ENCODE results near the gene MAP4.

Gene MAP4

GRCh38 chr3:47824541-47825473 is 191.4 kb downstream of the MAP4 start:
- no peak overlapping the region for H2BK12ac ChIP-seq (ENCODE audit: low read length)

DNA sequence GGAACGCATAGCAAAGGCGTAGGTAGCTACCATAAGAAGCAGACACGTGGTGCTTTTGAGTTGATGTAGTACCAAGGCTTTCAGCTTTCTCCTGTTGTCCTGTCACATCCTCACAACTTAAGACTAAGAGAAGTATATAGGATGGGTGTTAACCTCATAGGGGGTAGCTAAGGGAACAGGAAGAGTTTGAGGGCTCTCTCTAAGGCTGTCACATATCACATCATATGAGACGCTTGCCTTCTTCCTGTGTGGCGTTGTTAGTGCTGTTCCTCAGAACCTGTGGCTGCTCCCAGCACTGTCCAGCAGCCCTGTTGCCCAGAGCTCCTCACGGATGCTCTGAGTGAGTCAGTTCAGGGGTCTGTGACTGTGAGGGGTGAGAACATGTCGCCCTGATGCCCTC is 198.6 kb downstream of the MAP4 start:
- H3K79me1 ChIP-seq (ENCODE audit: low read length): no peaks in the 10 kb centered on the region
- no peak overlapping the region for H3K27ac ChIP-seq (ENCODE audit: low read depth, low read length)
- no peak overlapping the region for H4K91ac ChIP-seq (ENCODE audit: low read depth, low read length)
- H2BK5ac ChIP-seq (ENCODE audit: low read depth, low read length, poor library complexity): no peak overlapping the region
- H3K18ac ChIP-seq (ENCODE audit: low read length): no peak overlapping the region
- no peak overlapping the region for H2BK12ac ChIP-seq (ENCODE audit: low read length)
- no peak overlapping the region for H2AFZ ChIP-seq (ENCODE audit: insufficient read depth, low read length, poor library complexity)
- peaks cover 0 to 5% of the 10 kb centered on the region in 2 experiments for H3K4me1 ChIP-seq (ENCODE audit: control insufficient read depth in 1 of 2, insufficient read depth in 2 of 2, low read length in 2 of 2)
- no peak overlapping the region for H3K4ac ChIP-seq (ENCODE audit: low read depth, low read length)
- H3K79me2 ChIP-seq (ENCODE audit: control insufficient read depth, insufficient read depth, low read length, poor library complexity): no peaks in the 10 kb centered on the region
- peaks cover 16 to 17% of the 10 kb centered on the region in 2 experiments for H3K36me3 ChIP-seq (ENCODE audit: control insufficient read depth in 1 of 2, insufficient read depth in 2 of 2, low read length in 2 of 2)
- H3K27me3 ChIP-seq (ENCODE audit: insufficient read depth, low read length): no peaks in the 10 kb centered on the region
- WGBS (ENCODE audit: extremely low coverage, insufficient coverage, insufficient read length): no CpG with 5 or more reads among the region's 7 CpGs
- no peak overlapping the region for H3K4me2 ChIP-seq (ENCODE audit: low read length)
- H4K8ac ChIP-seq (ENCODE audit: low read depth, low read length): no peak overlapping the region
- H3K9ac ChIP-seq (ENCODE audit: low read length): no peak overlapping the region
- no peak overlapping the region for H2AK5ac ChIP-seq (ENCODE audit: low read length)
- H3K23ac ChIP-seq (ENCODE audit: low read length): no peak overlapping the region
- H3K9me3 ChIP-seq (ENCODE audit: insufficient read depth, low read depth, low read length): no peaks in the 10 kb centered on the region
- H3K4me3 ChIP-seq (ENCODE audit: low read depth, low read length): no peak overlapping the region
- no peak overlapping the region for H2BK120ac ChIP-seq (ENCODE audit: insufficient read depth, low read length, poor library complexity)
- no peak for DNase-seq
- no peak overlapping the region for H3K14ac ChIP-seq (ENCODE audit: low read length)
- H4K12ac ChIP-seq (ENCODE audit: low read depth, low read length): no peak overlapping the region

More at GRCh38 chr3:47824541-47825473, 191.4 kb downstream of the MAP4 start:
- WGBS (ENCODE audit: extremely low coverage, insufficient coverage, insufficient read length): no CpG with 5 or more reads among the region's 77 CpGs
- Histone ChIP-seq H3K18ac (ENCODE audit: low read length) (peak overlapping the region; percentile 84), H2AFZ (ENCODE audit: insufficient read depth, low read length, poor library complexity) (peak overlapping the region; percentile 77), H3K23ac (ENCODE audit: low read length) (no peak overlapping the region), H4K8ac (ENCODE audit: low read depth, low read length) (peak overlapping the region; percentile 96), H3K36me3 (ENCODE audit: control insufficient read depth in 1 of 2, insufficient read depth in 2 of 2, low read length in 2 of 2) (peaks cover 18 to 24% of the 10 kb centered on the region in 2 experiments), H3K27ac (ENCODE audit: low read depth, low read length) (no peak overlapping the region), H3K79me1 (ENCODE audit: low read length) (peaks cover 3% of the 10 kb centered on the region), H3K4me2 (ENCODE audit: low read length) (peak overlapping the region; percentile 67), H4K12ac (ENCODE audit: low read depth, low read length) (peak overlapping the region; percentile 86), H3K9ac (ENCODE audit: low read length) (peak overlapping the region; percentile 99), H3K27me3 (ENCODE audit: insufficient read depth, low read length) (no peaks in the 10 kb centered on the region), H3K4me3 (ENCODE audit: low read depth, low read length) (peak overlapping the region; percentile 96), H2BK120ac (ENCODE audit: insufficient read depth, low read length, poor library complexity) (peak overlapping the region; percentile 37), H3K79me2 (ENCODE audit: control insufficient read depth, insufficient read depth, low read length, poor library complexity) (peaks cover 12% of the 10 kb centered on the region), H3K14ac (ENCODE audit: low read length) (peak overlapping the region; percentile 88), H3K4ac (ENCODE audit: low read depth, low read length) (peak overlapping the region; percentile 98), H4K91ac (ENCODE audit: low read depth, low read length) (peak overlapping the region; percentile 72), H2AK5ac (ENCODE audit: low read length) (peak overlapping the region; percentile 16), H3K9me3 (ENCODE audit: insufficient read depth, low read depth, low read length) (no peaks in the 10 kb centered on the region), H2BK5ac (ENCODE audit: low read depth, low read length, poor library complexity) (peak overlapping the region; percentile 75), H3K4me1 (ENCODE audit: control insufficient read depth in 1 of 2, insufficient read depth in 2 of 2, low read length in 2 of 2) (peaks cover 6 to 8% of the 10 kb centered on the region in 2 experiments)
- DNase-seq: peak; percentile 79 to 90

DNA sequence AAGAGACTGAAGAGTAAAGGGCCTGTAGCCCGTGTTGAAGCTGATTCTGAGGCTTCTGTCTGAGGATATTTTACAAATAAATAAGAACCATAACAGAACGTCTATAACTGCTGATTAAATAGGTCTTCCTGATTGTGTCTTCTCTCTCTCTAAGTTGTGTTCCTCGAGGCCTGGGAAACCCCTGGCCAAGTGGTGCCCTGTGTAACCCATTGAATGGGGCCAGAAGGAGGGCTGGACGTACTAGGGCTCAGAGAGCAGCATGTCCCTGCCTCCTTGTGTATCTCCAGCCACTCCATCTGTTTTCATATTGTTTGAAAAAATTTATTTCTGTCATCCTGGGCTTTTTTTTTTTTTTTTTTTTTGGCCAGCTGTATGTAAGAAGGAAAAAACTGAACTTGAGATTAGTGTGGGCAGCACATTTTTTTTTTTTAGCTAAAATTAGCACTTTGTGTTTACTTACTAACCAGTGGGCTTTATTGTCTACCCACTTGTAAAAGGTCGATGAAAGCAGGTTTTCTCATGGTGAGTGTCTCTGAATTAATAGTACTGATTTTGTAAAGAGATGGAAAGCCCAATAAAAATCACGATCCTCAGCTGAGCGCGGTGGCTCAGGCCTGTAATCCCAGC is 202.6 kb downstream of the MAP4 start:
- H3K79me2 ChIP-seq (ENCODE audit: control insufficient read depth, insufficient read depth, low read length, poor library complexity): no peaks in the 10 kb centered on the region
- no peak overlapping the region for H2BK12ac ChIP-seq (ENCODE audit: low read length)
- H2BK5ac ChIP-seq (ENCODE audit: low read depth, low read length, poor library complexity): peak overlapping the region; percentile 55
- H3K36me3 ChIP-seq (ENCODE audit: control insufficient read depth in 1 of 2, insufficient read depth in 2 of 2, low read length in 2 of 2): peaks cover 19 to 25% of the 10 kb centered on the region in 2 experiments
- peak overlapping the region; percentile 66 for H3K14ac ChIP-seq (ENCODE audit: low read length)
- no peaks in the 10 kb centered on the region for H3K9me3 ChIP-seq (ENCODE audit: insufficient read depth, low read depth, low read length)
- H2AK5ac ChIP-seq (ENCODE audit: low read length): no peak overlapping the region
- H4K8ac ChIP-seq (ENCODE audit: low read depth, low read length): no peak overlapping the region
- no peak overlapping the region for H3K4me3 ChIP-seq (ENCODE audit: low read depth, low read length)
- WGBS (ENCODE audit: extremely low coverage, insufficient coverage, insufficient read length): no CpG with 5 or more reads among the region's 8 CpGs
- H4K12ac ChIP-seq (ENCODE audit: low read depth, low read length): no peak overlapping the region
- H3K4me2 ChIP-seq (ENCODE audit: low read length): no peak overlapping the region
- H3K27ac ChIP-seq (ENCODE audit: low read depth, low read length): peak overlapping the region; percentile 59
- H4K91ac ChIP-seq (ENCODE audit: low read depth, low read length): no peak overlapping the region
- no peak overlapping the region for H3K18ac ChIP-seq (ENCODE audit: low read length)
- H2AFZ ChIP-seq (ENCODE audit: insufficient read depth, low read length, poor library complexity): no peak overlapping the region
- no peaks in the 10 kb centered on the region for H3K79me1 ChIP-seq (ENCODE audit: low read length)
- no peak overlapping the region for H3K4ac ChIP-seq (ENCODE audit: low read depth, low read length)
- H3K9ac ChIP-seq (ENCODE audit: low read length): no peak overlapping the region
- H2BK120ac ChIP-seq (ENCODE audit: insufficient read depth, low read length, poor library complexity): no peak overlapping the region
- DNase-seq: no peak
- no peaks in the 10 kb centered on the region for H3K27me3 ChIP-seq (ENCODE audit: insufficient read depth, low read length)
- H3K4me1 ChIP-seq (ENCODE audit: control insufficient read depth in 1 of 2, insufficient read depth in 2 of 2, low read length in 2 of 2): peaks cover 0 to 5% of the 10 kb centered on the region in 2 experiments
- H3K23ac ChIP-seq (ENCODE audit: low read length): no peak overlapping the region

DNA sequence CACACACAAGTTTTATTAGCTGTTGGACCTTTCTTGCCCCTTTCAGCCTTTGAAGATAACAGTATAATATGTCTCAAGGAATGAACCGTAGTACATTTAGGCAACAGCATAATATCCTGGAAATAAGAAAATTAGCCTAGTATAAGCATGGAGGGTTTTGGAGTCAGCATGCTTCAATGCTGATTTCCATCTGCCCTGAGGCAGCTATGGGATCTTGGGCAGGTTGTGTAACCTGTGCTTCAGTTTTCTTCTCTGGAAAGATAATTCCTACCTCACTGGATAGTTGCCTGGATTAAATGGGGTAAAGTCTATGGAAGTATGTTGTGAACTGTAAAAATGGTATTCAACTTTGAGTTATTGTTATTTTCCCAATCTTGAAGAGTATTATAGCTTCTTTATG is 211.6 kb downstream of the MAP4 start:
- H3K27me3 ChIP-seq (ENCODE audit: insufficient read depth, low read length): no peaks in the 10 kb centered on the region
- H4K91ac ChIP-seq (ENCODE audit: low read depth, low read length): peak overlapping the region; percentile 19
- H3K9me3 ChIP-seq (ENCODE audit: insufficient read depth, low read depth, low read length): no peaks in the 10 kb centered on the region
- no peak overlapping the region for H3K4ac ChIP-seq (ENCODE audit: low read depth, low read length)
- peaks cover 3 to 4% of the 10 kb centered on the region in 2 experiments for H3K4me1 ChIP-seq (ENCODE audit: control insufficient read depth in 1 of 2, insufficient read depth in 2 of 2, low read length in 2 of 2)
- no peak overlapping the region for H3K18ac ChIP-seq (ENCODE audit: low read length)
- no CpG with 5 or more reads among the region's 1 CpG for WGBS (ENCODE audit: extremely low coverage, insufficient coverage, insufficient read length)
- H3K9ac ChIP-seq (ENCODE audit: low read length): no peak overlapping the region
- no peak overlapping the region for H2BK120ac ChIP-seq (ENCODE audit: insufficient read depth, low read length, poor library complexity)
- peaks cover 20% of the 10 kb centered on the region for H3K79me1 ChIP-seq (ENCODE audit: low read length)
- no peak overlapping the region for H3K27ac ChIP-seq (ENCODE audit: low read depth, low read length)
- peaks cover 10% of the 10 kb centered on the region for H3K79me2 ChIP-seq (ENCODE audit: control insufficient read depth, insufficient read depth, low read length, poor library complexity)
- no peak overlapping the region for H2AK5ac ChIP-seq (ENCODE audit: low read length)
- no peak overlapping the region for H2BK12ac ChIP-seq (ENCODE audit: low read length)
- no peak overlapping the region for H2AFZ ChIP-seq (ENCODE audit: insufficient read depth, low read length, poor library complexity)
- no peak overlapping the region for H3K4me2 ChIP-seq (ENCODE audit: low read length)
- DNase-seq: peak; percentile 87 to 97
- H3K36me3 ChIP-seq (ENCODE audit: control insufficient read depth in 1 of 2, insufficient read depth in 2 of 2, low read length in 2 of 2): peaks cover 10 to 18% of the 10 kb centered on the region in 2 experiments
- H3K4me3 ChIP-seq (ENCODE audit: low read depth, low read length): no peak overlapping the region
- no peak overlapping the region for H4K12ac ChIP-seq (ENCODE audit: low read depth, low read length)
- H3K23ac ChIP-seq (ENCODE audit: low read length): no peak overlapping the region
- no peak overlapping the region for H3K14ac ChIP-seq (ENCODE audit: low read length)
- H4K8ac ChIP-seq (ENCODE audit: low read depth, low read length): no peak overlapping the region
- H2BK5ac ChIP-seq (ENCODE audit: low read depth, low read length, poor library complexity): no peak overlapping the region

All from trophoblast cell (in vitro differentiated cells and primary cell).